HG03095 (cell line): ENCODE data around the gene THSD4.

ENCODE experiments used
- ATAC-seq: cut with Tn5 transposase; IDR thresholded peaks from one replicate; pipeline ENCODE4 v1.9.1; 2021; ENCODE audit warnings: moderate library complexity; ENCODE audit not compliant: unreplicated experiment

The THSD4 gene

DNA sequence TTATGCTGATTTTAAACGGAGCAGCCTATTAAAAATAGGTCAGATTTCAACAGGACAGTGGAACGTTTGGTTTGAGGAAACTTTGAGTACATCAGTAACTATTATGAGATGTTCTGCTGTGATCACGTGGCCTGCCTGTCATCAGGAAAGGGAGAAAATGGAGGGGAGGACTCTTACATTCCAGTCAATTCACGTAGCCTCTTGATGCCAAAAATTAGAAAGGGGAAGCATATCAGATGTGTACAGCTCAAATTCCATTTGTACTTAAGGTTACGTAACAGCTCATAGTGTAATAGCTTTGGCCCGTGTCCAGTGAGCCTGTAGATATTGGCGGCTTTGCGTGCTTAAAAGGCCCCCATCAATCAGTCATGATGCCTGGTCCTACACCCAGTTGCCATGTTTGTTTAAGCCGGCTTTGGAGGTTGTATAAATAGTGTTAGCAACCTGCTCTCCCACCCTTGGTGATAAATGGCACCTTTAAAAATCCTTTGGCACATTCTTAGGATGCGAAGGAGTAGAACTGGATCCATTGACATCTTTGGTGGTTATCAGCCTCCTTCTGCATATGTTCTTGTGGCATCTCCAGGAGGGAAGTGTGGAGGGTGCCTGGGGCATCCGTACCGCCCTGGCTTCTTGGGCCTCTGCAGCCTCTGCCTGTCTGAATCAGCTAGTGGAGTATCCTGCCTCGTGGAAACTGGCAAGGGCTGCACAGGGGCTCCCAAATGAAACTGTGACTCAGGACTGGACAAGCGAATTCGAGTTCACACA lies 163.9 kb downstream of the THSD4 start:
- ATAC-seq, result no peak

DNA sequence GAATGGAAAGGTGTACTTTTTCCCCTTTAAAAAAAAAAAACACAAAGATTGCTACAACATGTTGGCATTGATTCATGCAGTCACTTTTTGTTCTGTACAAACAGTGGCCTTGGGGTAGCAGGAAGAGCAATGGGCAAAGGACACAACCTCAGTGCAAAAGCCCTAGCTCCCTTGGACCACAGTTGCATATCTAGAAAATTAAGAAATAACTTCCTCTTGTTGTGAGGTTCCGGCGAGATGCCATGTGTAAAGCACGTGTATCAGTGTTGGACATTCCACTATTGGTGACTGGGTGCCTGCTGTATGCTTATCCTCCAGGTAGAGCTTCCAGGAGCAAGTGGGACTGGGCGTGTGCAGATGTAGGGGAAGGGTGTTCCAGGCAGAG lies 164.5 kb downstream of the THSD4 start:
- no peak for ATAC-seq

DNA sequence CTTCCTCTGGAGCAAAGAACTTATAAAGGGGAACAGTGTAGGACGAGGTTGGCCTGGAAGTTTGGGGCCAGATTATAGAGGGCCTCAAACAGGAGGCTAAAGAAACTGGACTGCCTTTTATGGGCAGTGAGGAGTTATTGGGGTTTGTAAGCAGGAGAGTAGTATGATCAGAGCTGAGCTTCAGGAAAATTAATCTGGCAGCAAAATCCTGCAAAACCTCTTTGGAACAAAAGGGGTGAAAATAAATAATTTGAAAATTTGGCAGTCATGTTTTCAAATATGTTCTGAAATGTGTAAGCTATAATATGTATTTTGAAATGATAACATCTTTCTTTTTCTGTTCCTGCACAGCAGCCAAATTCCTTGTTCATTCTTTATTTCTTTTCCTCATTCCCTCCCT lies 164.9 kb downstream of the THSD4 start:
- ATAC-seq, result no peak

DNA sequence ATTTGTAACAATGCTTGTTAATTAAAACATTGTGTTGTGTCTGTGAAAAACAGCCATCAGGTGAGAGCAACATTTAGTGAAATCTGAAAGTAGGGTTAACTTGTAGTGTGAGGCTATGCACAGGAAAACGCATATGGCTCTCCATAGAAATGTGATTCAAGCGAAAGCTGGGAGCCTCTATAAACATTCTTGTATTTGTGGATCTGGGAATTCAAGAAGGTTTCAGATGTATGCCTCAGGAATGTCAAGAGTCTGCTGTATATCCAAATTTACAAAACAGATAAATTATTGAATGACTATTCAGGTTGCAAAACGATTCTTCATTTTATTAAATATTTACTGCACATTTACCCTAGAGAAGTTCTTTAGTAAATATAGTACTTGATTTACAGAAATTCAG lies 166.0 kb downstream of the THSD4 start:
- ATAC-seq, result no peak

DNA sequence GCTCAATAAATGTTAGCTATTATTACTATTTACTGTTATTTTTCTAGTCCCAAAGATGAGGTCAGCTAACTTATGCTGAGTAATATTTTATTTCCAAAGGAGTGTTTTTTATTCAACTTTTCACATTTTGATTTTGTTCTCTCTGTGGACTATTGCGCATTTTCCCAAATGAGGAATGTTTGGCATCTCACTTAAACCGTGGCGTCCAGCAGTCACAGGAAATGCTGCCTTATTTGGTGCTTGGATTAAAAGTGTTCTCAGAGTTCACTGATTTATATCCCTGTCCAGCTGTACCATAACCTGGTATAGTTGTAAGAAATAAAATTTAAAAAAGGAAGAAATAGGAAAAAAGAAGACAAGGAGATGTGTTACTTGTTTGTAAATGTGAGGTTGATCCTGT lies 166.8 kb downstream of the THSD4 start:
- no peak for ATAC-seq

DNA sequence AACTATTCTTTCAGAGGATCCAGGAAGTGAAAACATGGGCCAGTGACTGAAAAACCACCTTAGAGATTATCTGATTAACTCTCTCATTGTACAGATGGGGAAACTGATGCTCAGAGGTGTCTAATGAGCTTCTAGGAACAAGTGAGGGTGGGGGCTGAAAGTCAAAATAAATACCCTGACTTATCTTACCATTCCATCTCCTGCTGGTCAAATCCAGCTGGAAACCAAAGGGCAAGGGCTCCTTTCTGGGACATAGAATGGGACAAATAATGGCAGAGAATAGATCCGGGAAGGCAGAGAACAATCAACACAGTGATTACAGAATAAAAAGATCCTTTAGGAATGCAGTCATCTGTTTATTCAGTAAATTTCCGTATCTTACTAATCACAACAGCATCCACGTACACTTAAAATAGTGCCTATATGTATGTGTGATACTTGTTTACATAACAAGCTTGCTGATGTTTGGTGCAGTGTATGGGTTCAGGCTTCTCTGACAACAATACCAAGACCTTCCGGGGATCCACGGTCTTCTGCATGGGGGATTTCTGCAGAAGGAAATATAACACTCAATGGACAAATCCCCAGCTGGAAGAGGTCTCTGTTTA lies 173.2 kb downstream of the THSD4 start:
- ATAC-seq, result no peak

DNA sequence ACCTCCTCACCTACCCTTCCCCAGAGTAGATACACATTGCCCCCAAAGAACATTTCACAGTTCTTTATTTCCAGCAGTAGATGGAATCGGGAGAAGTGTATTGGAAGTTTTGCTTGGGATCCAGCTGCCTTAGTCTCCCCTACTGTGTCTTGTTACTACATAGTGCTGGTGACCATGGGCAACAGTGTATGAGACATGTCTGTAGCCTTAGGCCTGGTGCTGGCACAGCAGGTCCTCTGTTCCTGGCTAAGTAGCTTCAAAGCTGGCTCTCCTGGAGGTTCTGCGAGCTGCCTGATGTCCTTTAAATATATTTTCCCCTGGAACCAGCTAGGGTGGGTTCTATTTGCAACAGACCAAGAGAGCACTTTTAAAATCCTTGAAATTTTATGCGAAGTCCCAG lies 174.7 kb downstream of the THSD4 start:
- ATAC-seq, result no peak

DNA sequence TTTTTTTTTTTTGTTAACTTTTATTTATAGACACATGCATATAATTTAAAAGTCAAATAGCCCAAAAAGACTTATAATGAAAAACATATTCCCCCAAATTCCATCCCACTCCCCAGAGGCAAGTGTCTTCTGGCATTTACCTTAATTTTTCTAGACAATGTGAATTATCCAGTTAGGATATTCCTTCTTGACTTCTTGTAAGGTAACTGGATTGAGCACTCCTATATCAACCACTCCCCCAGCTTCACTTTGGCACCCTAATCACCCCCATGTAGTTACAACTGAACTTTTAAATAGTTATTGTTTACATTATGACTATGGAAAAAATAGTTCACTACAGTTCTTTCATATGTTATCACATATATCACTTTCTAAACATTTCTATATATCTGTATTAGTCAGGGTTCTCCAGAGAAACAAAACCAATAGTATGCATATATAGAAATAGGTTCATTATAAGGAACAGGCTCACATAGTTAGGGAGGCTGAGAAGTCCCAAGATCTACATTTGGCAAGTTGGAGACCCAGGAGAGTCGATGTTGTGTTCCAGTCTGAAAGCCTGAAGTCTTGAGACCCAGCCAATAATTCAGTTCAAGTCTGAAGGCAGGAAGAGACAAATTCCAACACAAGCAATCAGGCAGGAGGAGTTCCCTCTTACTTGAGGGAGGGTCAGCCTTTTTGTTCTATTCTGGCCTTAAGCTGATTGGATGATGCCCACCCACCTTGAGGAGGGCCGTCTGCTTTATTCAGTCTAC lies 175.8 kb downstream of the THSD4 start:
- no peak for ATAC-seq

DNA sequence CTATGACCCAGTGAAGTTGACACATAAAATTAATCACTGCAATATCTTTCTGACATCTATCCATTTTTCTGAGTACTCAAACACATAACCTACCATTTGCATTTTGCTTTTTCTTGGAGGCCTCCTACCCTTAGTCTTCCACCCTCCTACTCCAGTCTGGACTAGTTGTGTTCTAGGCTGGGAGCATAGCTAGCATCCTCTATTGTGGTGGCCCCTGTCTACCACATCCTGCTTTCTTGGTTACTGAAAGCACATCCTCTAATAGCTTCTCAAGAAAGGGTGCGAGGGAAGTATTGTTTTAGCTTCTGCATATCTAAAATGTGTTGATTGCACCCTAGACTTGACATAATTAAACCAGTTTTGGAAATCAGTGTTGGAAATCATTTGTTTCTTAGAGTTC lies 176.5 kb downstream of the THSD4 start:
- no peak for ATAC-seq

DNA sequence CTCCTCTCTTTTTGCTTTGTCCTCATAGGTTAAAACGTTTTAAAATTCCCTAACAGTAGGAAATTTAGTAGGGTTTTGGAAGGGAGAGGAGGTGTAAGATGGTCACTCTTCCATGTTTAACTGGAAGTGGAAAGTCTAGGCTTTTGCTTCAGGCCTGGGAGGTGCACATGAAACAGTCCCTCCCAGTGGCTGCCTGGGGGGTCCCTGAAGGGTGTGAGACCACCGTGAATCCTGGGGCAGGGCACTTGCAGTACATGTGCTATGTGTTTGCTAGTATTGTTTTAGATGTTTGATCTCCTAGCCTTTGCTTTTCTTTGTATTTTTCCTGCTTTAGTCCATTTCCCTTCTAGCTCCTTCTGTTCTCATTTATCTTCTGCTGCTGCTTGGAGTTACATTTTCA lies 178.5 kb downstream of the THSD4 start:
- ATAC-seq, result no peak

DNA sequence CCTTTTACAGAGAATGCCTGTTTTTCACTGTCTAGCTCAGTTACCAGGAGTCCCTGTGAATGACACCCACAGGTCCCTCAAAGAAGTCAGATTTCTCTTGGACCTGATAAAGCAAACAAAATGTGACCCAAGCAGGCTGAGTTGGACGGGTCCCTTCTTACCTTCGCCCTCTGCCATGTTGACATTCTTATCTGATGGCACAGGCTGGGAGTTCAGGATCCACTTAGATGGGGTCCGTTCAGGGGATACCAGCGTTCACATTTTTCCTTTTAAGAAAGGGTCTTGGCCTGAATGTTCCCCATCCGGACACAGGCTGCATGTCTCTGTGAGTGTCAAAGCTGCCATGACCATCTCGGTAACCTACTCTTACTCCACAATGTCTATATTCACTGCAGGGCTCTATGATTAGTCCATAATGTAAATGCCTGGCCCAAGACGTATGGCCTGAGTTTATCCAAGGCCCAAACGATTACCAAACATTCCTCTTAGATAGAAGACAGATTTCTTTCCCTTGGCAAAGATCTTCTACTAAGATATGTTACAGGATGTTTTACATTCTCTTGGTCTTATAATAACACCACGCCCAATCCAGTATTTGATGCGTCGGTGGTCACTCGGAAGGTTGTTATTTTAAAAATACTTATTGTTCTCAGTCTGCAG lies 179.1 kb downstream of the THSD4 start:
- no peak for ATAC-seq

DNA sequence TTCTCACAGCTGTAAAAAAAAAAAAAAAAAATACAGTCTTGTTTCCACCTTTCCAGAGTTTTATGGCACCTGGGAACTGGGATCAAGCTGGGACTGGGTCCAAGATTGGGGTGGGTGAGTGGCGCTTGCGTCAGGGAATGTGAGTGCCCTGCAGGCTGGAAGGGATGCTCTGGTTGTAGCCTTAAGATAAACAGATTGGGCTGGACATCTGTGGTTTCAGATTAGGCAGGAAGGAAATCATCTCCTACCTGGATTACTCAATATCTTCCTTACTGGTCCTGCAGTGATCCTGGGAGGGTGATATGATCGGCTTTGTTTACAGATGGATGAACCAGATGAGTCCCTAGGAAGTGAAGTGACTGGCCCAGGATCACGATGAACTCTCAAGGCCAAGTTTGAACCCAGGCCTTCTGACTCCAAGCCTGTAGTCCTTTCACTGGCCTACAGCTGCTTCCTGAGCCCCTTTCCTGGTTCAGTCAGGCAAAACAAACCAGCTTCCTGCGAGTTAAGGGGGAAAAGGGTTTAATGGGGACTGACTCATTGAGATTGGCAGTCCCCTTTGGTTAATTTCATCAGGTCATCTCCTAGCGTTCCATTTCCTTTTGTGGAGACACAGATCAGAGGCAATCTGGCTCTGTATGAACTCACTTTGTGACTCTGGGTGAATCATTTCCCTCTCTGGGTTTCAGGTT lies 179.8 kb downstream of the THSD4 start:
- ATAC-seq, result no peak

DNA sequence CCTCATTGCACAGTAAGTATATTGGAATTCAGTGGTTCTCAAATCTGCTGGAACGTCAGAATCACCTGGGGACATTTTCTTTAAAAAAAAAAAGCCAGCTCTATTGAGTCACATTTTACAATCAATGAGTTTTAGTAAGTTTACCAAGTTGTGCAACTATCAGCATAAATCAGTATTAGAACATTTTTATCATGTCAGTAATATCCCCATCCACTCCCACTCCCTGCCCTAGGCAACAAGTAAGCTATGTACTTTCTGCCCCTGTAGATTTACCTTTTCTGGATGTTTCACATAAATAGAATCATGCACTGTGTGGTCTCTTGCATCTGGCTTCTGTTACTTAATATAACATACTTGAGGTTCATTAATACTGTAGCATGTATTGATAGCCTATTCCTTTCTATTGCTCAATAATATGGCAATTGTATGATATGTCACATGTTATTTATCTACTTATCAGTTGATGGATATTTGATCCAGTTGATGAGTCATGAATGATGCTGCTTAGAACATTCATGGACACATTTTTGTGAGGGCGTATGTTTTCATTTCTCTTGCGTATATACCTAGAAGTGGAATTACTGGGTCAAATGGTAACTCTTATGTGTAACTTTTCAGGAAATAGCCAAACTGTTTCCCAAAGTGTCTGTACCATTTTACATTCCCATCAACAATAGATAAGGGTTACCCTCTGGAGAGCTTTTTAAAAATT lies 180.5 kb downstream of the THSD4 start:
- ATAC-seq, result no peak

DNA sequence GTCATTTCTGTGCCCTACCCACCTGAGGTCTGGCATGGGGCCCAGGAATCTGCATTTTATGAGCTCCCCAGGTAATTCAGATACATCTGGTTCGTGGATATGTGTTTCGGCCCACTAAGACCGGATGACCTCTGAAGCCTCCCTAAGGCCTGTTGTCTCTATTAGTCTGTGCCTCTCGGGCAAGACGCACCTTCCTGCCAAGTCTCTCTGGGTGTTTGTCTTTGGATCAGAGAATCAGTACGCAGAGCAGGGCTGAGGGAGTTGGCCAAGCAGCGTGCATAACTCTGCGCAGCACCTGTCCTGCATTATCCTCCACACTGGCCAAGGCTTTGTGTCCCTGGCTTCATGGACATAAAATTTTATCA lies 181.0 kb downstream of the THSD4 start:
- ATAC-seq, result no peak

DNA sequence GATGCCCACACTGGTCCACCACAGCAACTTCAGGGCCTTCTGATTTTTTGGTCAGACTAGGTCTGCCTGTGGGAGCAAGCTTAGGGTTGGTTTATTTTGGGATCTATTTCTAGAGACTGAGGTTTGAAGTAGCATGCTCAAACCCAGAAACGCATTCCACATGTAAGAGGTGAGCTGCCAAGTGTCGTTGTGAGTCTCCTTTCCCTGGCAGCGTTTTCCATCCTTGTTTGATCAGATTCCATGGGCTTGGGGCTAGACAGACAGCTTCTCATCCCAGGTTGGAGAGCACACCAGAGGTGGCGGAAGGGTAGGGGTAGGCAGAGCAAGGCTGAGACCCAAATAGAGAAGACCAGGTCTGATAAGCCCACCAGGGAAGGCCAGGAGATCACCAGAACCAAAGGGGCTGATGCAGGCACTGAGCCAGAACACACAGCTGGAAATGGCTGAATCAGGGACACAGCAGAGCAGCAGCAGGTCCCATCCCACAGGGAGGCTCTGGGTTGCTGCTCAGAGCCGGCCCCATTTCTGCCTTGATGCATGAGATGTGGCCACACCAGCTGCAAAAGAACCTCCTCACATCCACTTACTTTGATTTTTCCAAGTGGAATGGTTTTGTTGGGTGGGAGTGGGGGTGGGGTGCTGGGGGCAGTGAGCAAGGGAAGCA lies 186.8 kb downstream of the THSD4 start:
- ATAC-seq, result no peak

DNA sequence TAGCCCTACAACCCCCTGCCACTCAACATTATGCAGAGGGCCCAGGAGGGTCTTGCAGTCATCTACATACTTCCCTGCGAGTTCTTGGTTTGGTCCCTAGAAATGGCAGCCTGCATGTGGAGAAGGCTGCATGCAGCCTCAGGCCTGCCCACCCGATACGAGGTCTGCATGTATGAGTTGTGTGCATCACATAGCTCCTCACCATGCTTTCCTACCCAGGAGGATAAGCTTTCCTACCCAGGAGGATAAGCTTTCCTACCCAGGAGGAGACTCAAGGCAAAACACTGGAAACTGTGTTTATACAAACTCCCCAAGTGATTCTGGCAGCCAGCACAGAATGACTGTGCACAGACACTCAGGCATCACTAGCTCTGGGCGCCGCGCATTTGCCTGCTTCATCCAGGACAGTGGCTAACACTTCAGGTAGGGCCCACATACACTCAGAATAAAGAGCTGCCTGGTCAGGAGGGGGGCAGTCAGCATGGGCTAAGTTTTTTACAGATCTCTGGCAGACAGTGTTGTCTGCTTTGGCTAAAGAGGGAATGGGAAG lies 187.7 kb downstream of the THSD4 start:
- ATAC-seq, result no peak

DNA sequence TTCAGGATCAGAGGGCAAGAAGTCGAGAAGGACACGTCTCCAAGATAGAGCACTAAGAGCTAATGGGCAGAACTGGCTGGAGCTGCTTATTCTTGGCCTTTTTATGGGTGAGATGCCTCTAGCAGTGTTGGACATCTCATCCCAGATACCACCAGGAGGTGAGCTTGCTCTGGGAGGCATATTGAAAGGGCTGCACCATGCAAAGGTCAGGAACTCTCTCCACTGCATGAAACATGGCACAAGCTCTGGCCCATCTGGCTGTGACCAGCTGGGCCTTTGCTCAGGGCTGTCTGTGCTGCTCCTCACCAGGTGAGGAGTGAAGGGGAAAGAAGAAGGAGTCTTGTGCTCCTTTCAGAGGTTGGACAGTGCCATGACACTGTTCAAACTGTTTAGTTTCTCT lies 188.7 kb downstream of the THSD4 start:
- ATAC-seq, result no peak

DNA sequence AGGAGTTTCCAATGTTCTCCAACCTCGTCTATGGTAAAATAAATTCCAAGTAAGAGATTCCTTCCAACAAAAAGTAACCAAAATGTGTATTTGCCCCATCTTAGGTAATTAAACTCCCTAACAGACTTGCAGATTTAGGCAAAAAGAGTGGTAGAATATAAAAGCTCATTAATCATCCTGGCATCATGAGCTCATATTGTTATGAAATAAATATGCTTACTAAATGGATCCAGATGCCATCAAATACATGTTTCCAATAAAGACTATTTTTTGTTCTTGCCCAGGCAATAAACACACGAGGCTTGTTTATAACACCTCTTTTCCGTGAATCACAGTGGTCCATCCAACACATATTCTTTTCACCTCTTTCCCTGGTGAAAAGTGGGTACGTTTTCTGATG lies 189.4 kb downstream of the THSD4 start:
- no peak for ATAC-seq

DNA sequence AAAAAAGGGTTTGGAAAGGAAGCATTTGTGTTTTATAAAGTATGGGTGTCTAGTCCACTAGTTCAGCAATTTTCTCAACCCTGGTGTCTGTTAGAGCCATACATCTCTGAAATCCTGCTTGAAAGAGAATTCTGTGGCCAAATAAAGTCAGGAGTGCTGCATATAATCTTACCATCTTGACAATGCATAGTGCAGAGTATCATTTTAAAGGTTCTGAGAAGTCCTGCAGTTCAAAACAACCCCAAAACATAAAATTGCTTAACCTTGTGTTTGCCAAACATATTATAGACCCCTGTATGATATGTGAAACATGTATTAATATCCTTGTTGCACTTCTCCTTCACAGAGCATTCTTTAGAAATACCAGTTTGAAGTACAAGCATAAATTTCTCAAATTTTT lies 191.3 kb downstream of the THSD4 start:
- ATAC-seq, result no peak
